NCI-H2107 treated with DMSO at 0.1 percent for 48 hours (cell line): ENCODE results near the gene GBGT1.
A peak's percentile ranks its signal among the peaks of the same experiment; 100 is the strongest.

Experiments used
- DNase-seq: peaks from one replicate; lab custom pipeline; 2025; ENCODE audit not compliant: unreplicated experiment; lab: John Stamatoyannopoulos, UW

Gene GBGT1

DNA sequence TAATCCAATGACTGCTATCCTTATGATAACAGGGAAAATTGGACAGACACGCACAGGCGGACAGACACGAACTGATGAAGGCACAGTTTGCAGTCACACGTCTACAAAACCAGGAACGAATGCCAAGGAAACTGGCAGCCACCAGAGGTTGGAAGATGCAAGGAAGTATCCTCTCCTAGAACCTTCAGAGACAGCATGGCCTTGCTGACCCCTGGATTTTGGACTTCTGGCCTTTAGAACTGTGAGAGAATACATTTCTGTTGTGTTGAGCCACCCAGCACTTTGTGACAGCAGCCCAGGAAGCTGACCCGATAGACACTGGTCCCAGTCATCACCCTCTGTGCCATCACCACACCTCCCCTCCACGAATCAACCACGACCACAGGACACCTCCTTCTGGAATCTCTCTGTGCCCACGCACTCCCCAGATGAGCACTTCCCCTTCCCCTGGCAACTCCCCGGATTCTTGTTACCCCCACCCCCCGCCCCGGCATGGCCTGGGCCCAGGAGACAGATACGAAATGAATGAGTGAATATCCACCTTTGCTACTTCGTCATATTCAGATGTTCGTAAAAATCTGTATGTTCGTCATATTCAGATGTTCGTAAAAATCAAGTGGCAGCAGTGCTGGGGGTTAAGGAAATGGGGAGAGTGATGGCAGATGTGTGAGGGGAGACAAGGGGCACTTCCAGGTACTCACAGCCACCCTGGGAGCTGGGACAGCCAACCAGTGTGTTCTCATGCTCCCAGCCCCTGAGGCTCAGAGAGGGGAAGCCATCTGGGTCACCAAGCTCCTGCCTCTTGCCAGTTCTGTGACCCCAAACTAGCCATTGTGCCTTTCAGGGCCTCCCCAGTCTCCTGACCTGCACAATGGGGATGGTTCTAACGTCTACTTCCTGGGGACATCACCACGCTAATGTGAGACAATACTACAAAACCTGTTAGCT, 18.5 kb downstream of the GBGT1 start:
- DNase-seq, result no peak

DNA sequence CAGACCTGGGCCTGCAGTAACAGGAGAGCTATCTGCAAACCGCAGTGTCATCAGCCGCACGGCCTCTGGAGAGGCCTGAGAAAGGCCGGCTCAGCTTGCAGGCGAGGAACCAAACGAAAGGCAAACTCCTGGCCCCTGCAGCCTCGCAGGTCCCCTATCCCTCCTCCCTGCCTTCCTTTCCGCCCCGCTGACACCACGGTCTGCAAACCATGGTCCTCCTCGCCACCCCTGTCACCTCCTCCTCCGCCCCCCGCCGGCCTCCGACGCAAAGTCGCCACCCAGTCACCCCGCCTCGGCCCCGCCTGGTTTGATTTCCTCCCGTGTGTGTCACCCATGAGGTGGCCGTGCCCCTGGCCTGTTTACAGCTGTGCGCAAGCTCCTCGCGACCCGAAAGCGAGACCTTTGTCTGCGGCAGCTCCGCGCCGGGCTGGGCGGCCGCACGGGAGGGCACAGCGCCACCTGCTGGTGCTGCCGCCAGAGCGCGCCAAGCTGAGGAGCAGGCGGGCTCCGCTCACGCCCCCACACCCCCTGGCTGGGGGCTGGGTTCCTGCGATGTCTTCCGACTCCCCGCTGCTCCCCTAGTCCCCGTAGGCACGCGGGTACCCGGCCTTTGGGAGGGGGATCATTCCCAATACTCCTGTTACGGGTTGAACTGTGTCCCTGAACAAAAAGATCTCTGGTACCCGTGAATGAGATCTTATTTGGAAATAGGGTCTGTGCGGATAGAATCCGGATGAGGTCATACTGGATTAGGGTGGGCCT, 19.4 kb downstream of the GBGT1 start:
- no peak for DNase-seq

DNA sequence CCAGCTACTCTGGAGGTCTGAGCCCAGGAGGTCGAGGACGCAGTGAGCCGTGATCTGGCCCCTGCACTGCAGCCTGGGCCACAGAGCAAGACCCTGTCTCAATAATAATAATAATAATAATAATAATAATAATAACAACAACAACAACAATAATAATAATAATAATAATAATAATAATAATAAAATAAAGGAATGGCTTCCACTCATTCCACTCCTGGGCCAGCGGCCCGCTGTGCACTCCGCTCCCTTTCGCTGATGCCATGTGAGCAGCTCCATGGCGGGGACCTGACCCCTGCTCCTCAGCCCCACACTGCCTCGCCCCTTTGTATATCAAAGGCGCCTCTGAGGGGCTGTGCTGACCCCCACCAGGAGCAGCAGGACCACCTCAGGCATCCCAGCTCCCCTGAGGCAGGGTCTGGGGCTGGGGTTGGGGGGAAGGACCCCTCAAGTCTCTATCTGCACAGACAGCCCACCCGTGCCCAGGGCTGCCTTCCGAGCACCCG, 20.0 kb downstream of the GBGT1 start:
- DNase-seq, result no peak

DNA sequence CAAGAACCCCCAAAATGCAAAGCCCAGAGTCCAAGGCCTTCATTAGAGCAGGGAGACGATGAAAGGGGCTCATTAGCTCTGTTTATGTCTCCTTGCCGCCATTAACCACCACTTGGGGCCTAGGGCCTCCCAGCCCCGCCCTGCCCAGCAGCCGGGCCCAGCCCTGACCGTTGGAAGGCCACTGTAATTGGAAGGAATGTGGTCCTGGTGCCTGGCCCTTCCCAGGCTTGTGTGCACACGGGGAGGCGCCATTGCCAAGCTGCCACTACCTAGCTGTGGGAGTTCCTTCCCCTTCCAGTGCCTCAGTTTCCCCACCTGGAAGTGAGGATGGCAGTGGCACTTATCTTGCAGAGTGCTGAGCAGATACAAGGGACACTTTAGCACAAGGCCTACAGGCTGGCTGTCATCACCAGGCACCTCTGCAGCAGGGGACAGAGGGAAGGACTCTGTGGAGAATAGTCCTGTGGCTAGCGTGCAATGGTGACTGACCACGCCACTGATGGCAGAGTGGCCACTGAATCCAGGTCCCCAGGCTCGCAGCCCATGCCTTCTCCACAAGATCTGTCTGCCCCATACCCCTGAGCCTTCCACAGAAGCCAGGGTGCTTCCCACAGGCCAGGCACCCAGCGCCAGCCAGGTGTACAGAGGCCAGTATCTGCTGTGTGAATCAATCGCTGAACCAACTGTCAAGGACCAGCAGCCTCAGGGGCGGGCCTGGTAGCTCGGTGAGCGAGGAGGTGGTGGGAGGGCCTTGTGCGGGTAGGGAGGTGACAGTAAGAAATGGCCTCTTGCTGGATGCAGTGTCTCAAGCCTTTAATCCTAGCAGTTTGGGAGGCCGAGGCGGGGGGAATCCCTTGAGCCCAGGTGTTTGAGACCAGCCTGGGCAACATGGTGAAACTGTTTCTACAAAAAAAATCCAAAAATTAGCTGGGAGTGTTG, 20.8 kb downstream of the GBGT1 start:
- DNase-seq, result no peak

DNA sequence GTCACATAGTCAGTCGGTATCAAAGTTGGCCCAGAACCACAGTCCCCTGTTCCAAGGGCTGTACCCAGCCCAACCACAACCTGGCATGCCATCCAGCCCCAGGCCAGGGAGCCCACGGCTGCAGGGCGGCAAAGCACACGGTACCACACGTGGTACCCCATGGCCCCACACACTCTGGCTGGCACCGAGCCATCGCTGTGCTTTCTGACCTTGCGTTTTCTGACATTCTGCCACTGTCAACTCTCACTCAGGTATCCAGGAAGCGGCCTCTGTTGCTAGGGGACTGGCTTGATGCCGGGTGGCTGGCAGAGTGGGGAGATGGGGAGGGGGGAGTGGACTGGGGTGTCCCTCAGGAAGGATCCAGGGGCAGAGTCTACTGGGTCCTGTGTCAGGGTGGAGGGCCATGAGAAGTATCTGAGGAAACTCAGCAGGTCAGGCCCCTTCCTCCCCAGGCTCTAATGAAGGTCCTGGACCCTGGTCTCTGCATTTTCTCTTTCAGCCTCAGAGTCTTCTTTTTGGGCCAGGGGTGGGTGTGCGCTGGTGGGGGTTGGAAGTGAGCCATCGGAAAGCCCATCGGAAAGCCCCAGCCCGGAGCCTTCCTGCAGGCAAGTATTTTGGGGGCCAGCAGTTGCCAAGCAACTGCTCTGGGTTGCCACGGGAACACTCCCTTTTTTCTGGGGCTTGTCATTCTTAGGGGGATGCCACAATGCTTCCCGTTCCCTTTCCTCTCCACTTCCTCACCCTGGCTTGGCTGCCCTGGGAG, 21.7 kb downstream of the GBGT1 start:
- no peak for DNase-seq

DNA sequence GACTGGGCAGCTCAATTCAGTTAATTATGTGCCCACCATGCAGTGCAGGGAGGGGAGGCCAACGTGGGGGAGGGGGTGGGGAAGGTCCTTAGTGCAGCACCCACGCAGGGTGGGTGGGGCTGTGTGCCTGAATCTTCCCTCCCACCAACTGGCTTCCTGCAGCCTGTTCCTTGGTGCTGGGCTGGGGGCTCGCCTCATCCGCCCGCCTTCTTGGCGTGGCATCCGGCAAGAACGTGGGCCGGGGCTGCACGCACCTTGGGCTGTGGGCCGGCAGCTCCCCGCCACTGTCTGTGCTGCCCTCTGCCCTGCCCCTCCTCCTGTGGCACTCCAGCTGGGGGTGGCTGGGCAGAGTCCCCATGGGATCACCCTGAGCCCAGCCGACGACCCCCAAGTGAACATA, 23.1 kb downstream of the GBGT1 start:
- no peak for DNase-seq

DNA sequence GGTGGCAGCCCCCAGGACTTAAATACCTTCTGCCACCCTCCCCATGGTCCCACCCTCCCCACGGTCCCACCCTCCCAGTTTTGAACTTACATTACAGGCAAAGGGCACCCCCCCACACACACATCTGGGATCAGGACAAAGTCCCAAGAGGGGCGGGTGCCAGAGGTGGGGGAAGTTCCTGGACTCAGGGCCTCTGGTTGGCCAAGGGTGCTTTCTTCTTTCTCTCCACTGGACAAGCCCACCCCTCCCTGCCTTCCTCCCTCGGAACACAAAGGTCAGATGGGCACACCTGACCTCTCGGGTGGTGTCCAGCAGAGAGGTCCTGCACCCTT, 23.6 kb downstream of the GBGT1 start:
- DNase-seq, result no peak

DNA sequence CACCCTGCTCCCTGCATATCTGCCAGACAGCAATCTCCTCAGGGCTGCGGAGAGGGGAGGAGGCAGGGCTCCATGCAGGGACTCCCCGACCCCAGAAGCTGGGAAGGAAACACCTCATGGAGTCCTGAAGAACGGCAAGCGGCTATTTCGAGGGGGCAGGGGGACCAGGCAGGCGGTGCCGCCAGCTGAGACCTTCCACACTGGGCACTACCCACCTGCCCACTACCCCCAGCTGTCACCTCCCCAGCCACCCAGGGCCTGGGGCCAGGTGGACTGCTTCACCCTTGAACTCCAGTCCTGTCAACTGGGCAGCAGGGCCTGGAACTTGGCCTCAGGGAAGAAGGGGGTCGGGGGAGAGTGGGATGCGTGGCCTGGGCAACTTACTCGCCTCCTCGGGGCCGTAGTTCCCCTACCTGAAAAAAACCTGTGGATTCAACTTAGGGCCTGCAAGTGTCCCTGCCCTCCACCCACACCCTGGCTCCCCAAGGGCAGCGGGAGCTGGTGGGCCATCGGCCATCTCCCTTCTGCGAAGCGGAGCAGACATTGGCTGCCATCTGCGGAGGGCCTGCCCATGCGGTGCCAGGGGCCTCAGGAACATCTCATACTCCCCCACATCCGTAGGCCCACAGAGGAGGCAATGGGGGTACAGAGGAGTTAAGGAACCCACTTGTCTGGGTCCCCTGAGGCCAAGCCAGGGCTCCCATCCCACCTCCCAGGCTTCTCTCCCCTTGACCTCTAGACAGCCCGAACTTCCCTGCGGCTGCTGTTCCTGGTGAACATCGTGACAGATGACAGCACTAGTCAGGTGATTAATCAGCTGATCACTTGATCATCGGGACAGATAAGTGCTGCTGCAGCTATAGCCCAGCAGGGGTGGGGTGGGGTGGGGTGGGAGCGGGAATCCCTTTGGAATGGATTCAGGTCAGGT, 24.2 kb downstream of the GBGT1 start:
- DNase-seq, result no peak

DNA sequence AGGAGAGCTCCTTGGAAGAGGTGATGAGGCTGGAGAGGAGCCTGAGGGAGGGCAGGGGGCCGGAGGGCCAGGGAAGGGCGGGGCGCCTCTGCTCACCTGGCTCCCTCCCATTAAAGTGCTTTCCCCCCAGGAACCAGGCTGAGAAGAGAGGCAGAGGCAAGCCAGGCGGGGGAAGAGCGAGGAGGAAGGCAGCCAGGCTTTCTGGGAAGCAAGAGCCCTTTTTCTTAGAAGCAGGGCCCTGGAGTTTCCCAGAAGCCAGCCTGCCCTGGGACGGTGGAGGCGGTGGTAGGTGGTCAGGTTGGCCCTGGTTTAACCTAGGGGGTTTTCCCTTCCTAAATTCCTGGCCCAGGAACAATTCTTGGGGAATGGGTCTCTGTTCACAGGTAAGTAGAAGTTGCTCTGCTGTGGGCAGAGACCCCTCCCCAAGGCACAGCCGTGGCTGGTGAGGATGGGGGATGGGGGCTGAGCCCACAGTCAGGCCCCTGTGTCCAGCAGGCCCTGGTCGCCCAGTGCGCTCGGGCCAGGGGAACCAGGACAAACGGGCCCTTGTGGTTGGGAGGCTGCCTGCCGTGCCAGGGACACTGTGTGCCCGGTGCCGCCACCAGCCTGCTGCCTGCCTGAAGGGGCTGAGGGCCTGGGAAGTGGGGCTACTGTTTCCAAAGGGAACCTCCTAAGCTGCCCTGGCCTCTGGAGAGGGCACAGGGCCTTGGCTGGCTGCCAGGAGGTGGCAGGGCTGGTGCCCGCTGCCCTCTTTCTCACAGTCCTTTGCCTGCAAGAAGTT, 26.1 kb downstream of the GBGT1 start:
- no peak for DNase-seq

DNA sequence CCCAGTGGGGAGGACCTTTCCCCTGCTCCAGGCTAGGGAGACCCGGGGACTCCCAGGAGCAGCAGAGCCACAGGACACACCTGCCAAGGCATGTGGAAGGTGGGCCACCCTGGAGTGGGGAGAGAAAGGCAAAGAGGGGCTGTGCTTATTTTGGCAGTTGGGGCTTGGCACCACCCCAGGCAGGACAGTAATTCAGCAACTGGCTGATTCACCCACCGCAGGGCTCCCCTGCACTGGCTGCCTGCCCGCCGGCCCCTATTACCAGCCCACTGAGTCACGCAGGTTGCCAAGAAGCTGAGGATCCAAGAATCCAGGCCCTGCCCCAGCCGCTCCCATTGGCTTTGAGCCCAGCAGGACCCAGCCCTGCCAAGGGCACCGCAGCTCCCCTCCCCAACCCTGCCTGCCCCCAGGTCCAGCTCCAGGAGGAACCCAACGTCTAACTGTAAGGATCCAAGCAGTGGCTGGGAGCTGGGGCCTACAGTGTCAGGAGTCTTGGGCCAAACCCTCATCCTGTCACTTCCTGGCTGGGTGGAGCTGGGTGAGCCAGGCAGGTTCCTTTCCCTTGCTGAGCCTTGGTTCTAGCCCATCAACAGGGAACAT, 28.5 kb downstream of the GBGT1 start:
- no peak for DNase-seq

DNA sequence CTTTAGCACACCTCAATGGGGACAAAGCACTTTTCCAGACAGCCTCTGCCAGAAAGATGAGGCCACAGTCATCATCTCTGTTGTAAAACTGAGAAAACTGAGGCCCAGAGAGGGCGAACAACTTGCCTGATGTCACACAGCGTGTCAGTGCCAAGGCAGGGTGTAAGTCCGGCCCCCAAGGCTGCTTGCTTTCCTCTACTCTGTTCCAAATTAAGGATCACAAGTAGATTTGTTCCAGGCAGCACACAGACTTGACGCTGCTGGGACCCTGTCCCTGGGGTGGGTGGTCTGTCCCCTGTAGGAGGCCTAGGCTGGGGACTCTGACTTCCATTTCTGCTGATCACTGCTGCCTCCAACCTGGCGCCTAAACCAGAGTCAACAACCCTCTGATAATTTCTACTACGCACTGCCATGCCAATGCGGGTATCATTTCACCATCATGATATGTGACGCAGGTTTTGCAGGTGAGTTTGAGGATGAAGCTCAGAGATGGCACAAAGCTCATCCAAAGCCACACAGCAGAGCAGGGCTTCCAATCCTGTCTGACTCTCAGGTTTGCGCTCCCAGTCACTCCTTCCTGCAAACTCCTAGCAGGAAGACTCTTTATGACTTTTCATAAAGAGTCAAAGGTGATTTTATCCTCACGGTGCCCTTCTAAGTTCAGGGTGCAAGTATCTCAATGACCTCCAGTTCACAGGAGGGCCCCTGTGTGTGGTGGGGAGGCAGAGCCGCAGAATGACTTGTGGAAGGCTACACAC, 29.1 kb downstream of the GBGT1 start:
- DNase-seq, result no peak

DNA sequence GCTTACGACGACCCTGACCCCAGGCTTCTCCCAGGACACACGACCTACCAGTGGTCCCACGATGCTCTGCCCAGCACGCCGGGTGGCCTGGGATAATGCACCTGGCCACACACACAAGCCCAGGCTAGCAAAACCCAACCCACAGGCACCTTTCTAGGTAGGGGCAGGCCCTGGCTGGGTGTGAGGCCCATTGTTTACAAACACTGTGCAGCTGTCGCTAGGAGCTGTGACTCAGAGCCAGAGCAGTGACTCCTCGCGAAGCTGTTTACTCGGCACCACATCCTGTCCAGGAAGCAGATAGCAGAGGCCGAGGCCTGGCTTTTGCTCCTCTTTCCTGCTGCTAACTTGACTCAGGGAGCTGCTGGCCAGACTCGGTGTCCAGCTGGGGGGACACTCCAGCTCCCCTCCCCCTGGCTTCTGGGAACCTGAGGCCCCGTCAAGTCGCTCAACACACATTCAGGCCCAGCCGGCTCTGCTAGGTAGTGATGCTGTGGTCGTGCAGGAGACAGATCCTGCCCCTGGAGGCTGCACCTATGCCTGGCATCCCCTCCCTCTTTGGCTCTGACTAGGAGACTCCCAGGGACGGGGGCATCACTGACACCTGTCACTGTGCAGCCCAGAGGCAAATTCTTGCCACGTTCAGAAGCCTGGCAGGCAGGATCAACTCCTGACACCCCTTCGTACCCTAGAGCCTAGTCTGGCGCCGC, 29.9 kb downstream of the GBGT1 start:
- peak; percentile 80 for DNase-seq

DNA sequence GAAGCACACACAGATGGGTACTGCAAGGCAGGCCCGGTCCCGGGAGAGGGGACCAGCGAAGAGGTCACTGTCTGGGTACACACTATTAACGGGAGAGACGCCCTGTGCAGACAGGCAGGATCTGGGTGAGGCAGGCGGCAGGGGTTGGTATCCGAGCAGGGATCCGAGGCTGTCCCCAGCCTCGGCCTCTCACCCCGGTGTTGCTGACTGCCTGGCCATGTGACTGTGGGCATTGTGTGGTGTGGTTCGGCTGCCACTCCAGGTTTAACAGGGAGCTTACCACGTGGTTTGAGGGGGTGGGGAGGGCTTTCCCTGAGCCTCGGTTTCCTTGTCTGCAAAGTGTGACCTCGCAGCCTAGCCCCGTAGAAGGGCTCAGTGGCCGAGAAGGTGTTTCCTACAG, 31.5 kb downstream of the GBGT1 start:
- no peak for DNase-seq

DNA sequence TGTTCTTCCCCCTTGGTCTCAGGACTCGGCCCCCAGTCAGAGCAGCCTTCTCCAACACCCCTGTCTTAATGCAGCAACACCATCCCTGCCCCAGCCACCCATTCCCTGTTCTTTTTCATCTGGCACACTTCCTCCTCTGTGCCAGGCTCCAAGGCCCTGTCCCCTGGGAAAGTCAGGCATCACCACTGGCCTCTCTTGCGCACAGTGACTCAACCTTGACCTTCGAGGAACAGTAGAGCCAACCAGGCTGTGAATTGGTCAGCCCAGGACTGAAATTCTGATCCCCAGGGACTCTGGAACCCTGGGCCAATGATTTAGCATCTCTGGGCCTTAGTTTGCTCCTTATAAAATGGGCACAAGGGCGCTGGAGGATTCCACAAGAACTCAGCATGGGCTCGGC, 32.2 kb downstream of the GBGT1 start:
- DNase-seq, result no peak

DNA sequence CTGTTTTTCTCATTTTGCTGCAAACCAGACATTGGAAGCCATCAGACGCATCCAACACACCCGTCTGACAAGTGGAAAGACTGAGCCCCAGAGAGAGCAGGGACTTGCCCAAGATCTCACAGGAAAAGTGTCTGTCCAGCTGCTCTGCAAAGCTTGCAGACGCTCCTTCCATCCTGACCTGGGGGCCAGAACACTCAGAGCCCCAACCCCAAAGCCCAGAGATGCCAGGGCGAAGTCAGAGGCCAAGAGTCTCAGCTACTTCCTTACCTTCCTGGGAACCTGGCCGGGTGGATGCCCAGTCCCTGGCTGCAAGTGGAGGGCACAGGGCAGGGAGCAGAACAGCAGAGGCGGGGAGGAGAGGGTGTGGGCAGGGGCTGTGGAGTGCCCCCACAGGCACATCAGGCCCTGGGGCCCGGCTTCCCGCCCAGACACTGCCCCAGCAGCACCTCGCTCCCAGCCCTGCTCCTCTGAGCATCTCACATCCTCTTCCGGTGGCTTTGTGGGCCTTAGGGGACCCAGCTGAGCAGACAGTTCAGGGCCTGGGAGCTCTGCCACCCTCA, 32.9 kb downstream of the GBGT1 start:
- no peak for DNase-seq

DNA sequence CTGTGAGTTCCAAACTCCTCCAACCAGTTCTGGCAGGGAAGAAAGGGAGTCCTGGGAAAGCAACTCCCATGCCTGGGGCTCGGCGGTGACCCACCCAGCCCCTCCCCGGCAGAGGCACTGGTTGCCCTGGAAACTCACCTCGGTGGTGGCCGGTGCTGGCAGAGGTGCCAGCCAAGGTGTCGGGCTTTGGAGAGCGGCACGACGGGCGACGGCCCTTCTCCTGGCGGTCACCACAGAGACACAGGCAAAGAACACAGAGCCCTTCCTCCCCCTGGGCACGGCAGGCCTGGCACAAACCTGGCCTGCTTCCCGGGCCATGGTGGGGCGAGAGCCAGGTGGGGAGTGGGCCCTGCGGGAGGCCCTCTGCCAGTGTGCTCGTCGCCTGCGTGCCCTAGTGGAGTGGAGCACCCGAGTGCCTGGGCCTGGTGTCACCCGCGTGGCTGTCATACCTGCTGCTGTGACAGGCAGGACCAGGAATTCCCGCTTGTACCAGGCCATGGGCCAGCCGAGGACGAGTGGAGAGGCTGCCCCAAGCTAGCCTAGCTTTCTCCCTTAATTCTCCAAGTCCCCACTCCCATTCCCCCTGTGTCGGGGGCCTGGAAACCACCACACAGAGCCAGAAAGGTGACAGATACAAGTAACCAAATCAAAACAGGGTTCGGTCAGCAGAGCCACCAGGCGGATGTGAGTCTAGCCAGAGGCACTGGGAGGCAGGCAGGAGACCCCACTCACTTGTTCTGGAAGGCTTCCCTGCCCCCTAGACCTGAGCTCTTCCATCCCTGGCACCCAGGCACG, 34.5 kb downstream of the GBGT1 start:
- DNase-seq, result no peak
